CD4-positive, alpha-beta T cell treated with Interleukin-17A for 1 hour (primary cell): ENCODE results near the gene ZNF19.

ENCODE experiments used
- DNase-seq: peaks from one replicate; pipeline ENCODE4 v3.0.0-alpha.2; 2020

The ZNF19 gene

DNA sequence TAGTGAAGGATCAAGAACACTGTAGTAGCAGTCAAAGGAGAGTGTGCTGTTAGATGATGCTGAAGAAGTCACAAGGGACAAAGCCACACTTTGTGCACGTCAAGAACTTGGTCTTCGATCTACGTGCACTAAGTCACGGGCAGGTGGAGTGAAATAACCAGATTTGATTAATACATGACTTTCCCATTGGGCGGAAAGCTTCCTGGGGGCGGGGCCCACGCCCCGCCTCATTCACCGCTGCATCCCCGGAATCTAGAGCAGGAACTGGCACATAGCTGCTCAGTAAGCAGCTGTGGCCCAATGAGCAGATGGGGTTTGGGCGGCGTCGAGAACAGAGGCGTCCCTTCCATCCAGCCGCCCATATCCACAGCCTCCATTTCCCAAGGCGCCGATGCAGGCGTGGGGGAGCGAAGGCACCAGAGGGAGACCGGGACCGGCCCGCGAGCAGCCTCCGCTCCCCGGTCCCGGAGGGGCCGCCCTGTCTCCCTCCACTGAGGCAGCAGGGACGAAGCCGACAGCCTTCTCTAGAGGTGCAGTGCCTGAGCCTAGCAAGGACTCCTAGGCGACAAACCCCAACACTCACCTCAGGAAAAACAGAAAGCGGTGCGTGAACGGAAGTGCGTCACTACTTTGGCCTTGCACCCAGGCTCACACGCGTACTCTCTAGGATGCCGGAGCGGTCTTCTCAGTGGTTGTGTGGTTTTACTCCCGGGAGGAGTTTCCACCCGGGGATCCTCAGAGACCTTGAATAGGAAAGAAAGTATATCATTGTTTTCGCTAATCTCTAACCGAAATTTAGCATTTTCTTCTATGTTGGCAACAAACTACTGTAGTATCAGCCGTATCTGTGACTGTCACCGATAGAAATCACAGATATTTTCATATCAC is 4.9 kb downstream of the ZNF19 start:
- DNase-seq: peak; percentile 89

DNA sequence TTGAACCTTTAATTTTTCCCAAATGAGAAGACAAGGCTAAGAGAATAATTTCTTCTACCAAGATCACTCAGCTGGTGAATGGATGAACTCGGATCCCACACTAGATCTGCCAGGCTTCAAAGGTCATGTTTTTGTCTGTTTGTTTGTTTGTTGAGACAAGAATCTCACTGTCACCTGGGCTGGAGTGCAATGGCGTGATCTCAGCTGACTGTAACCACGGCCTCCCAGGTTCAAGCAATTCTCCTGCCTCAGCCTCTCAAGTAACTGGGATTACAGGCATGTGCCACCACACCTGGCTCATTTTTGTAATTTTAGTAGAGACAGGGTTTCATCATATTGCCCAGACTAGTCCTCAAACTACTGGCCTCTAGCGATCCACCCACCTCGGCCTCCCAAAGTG is 6.6 kb downstream of the ZNF19 start:
- DNase-seq: no peak

DNA sequence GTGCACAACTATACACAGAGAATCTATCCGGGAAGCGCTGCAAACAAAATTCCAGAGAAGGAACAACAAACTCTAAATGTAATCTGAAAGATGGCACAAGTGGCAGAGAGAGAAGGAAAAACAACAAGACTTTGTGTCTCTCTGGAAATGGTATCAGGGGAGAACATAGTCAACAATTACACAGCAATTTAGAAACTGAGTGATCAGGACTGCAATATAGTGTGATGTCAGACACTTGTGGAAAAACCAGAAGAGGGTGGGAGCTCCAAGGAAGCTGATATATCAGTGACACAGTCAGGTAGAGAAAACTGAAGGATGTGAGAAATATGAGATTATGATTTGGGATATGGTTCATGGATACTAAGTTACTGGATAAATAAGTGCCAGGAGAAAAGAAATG is 8.2 kb downstream of the ZNF19 start:
- no peak for DNase-seq

DNA sequence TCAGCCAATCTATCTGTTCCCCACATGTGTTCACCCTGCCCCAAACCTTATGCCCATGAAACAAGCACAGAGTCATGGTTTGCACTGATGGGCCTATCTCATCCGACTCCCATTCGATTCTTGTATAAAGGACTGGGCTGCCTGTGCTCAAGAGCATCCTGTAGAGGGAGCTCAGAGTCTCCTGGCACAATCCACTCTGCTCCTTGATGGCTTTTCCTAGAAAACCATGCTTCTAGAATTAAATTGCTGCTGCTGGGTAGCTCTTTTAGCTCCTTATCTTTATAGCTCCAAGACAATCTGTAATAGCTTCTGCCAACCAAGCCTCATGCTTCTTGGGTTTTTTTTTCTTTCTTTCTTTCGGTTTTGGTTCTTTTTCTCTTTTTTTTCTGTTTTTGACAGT is 9.7 kb downstream of the ZNF19 start:
- DNase-seq: no peak

DNA sequence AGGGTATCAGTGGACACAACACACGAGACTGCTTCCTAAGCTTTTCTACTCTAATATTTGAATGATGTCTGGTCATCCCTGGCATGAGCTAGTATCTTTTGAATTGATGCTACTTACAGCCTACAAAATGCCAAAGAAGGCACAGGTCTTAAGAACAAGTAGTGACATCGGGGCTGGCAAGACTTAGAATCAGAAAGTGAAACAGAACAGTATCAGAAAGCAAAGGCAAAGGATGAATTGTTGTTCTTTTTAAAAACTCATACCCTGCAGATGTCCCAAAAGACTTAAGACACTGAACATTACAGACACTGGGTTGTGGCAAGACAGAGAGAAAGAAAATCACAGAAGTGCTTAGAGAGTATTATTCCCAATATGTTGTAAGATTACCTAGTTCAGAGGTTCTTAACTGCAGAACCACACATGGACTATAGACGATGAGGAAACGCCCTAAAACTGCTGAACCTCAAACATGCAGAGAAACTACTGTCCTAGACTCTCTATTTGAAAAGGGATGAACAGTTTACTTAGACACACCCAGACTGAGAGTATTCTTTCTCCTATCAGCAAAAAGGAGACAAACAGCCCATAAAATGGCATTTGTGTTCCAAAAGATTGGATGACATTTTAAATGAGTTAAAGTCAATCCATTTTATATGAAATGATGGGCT is 12.5 kb downstream of the ZNF19 start:
- no peak for DNase-seq

DNA sequence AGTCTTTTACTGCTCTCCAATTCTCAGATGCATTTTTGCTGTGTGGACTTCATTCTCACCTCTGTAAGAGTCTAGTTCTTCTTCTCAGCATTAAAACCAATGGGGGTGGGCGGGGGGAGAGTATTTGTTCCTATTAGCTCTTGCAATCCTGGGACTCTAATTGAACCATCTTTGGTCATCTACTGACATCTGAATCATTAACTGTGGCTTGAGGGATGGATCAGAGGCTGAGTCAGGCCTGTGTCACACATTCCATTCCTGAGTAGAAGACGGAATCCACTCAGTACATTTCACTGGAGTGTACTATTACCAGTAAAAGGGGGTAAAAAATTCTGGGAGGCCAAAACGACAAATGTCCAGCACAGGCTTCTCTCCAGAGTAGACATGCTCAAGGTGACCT is 14.3 kb downstream of the ZNF19 start:
- DNase-seq: no peak

DNA sequence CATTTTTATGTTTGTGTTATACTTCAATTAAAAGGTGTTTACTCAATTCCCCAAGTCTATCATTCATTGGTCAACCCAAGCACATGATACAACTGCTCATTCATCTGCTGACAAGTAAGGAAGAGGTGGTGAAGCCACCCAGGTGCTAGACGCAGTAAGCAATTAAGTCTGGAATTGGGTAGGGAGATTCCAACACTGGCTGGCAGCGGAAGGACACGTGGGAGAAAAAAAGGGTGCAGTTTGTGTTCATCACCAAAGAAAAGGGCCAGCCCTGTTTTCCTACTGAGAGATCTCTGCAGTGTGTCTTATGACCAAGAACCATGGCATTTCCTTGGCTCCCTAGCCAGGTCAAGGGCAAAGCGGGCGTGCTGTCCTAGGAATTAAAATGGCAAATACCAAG is 15.2 kb downstream of the ZNF19 start:
- DNase-seq: no peak

DNA sequence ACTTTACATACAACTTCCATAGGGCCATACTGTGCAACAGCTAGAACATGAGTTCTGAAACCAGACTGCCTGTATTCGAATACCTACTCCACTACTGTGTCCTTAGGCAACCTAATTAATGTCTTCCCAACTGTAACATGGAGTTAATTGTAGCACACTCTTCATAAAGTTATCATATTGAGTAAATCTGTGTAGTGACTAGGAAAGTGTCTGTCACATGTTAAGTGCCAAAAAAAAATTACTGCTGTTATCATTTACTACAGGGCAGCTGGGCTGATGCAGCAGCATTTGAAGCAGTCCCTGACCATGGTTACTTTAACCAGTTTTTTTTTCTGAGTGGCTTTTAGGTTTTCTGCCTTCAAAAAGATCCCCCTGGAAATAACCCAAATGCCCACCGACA is 16.2 kb downstream of the ZNF19 start:
- no peak for DNase-seq

DNA sequence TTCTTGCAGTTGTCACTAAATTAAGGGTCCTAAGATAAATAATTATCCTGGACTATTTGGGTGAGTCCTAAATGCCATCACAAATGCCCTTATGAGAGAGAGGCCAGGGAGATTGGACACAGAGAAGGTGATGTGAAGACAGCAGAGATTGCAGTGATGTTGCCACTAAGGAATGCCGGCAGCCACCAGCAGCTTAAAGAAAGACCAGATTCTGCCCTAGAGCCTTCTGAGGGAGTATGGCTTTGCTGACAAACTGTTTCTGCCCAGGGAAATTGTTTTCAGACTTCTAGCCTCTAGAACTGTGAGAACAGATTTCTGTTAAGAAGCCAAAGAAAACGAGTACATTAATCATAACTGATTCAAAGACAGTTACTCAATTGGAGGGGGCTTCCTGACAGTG is 17.1 kb downstream of the ZNF19 start:
- no peak for DNase-seq

DNA sequence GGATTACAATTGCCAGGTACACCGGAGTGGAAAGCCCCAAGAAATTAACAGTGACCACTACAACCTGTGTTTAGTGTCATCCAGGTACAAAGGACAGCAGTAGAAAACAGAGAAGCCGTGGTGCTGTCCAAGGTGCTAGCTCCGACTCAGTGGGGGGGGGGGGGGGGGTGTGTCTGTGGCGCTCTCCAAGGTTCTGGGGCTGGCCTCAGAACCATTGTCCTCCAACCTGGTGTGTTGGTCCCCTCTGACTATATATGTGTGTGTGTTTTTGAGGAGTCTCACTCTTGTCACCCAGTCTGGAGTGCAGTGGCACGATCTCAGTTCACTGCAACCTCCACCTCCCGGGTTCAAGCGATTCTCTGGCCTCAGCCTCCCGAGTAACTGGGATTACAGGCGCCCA is 21.3 kb downstream of the ZNF19 start:
- peak; percentile 36 for DNase-seq

DNA sequence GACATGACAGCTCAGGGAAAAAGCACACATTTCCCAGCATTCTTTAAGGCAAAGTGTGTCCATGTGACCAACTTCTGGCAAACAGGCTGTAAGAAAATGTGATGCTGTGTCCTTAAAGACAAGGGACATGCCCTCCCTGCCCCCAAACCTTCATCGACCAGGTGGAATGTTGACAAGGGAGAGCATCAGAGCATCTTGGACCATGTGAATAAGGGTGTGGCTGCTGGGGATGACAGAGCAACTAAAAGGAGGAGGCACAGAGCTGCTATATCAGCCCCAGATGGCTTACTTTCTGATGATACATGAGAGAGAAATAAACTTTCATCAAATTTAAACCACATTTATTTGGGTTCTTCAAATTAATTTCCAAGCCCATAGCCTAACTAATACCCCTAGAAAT is 24.9 kb downstream of the ZNF19 start:
- no peak for DNase-seq

DNA sequence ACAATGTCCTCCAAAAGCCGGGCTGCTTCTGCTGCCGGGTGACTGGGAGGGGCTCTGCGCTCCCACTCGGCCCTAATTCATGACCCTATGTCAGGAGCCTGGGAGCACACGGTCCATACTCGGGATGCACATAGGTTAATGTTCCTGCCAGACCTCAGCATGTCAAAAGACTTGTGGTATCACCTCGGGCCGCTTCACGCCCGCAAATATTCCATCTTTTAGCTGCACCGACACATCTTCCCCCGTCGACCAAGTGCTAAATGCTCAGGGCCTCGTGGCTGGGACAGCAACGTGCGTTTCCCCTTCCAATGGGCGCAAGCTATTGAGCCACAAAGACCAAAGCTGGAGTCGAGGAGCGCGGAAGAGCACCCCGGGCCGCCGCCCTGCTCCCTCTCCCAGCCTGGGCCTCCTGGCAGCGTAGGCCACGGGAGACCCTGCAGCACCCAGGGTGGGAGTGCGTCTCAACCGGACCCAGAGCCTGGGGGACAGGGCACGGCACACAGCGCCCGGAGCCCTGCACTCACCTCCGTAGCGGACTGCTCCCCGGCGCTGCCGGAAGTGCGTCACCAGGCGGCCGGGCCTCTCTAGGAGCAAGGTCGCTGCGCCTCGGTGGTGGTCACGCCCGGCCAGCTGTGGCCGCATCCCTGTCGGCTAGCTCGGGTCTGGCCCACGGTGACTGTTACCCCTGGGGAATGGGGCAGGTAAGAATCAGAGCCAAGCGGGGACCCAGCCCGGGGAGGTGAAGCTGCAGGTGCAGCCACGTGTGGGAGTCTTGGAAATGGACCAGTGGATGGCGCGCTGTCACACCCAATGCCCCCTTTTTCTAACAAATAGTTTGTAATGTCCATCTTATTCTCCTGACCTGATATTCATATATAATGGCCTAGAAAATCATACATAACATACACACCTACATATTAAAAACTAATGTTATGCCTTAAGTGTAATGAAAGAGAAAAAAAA is 27.2 kb downstream of the ZNF19 start, which contains the start of gene ZNF23:
ZNF23 (minus strand) TSS at position 562 of the 963 bp plus-strand sequence. CDS start 5,451 bp downstream, outside the sequence.
- DNase-seq: peak; percentile 82

DNA sequence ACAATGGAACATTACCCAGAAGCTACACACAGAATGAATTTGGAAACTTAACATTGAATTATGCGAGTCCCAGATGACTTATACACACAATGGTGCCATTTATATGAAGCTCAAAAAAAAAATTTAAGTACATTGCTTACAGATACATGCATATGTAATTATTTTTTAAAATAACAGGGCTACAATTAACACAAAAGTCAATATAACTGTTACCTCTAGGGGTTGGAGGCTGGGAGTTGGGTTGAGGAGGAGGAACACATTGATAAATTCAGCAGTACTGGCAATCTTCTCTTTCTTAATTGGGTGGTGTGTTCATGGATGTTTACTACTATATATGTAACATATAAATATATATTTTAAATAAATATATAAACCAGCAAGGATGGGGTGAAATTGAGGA is 28.2 kb downstream of the ZNF19 start:
- no peak for DNase-seq

DNA sequence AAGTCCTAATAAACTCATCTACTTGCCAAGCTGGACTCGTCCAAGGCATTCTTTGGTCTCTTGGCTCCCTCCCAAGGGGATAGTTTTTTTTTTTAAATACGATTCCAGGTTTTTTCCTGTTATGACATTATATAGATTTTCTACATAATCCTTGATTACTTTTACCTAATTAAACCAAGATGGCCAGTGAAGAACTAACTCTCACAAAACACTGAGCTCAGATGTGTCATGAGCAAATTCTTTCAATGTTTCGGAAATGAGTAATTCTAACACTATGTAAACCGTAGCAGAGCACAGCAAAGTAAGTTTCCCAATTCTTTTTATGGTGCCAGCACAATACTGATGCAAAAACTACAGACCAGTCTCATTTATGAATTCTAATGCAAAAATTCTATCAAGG is 28.9 kb downstream of the ZNF19 start:
- no peak for DNase-seq

DNA sequence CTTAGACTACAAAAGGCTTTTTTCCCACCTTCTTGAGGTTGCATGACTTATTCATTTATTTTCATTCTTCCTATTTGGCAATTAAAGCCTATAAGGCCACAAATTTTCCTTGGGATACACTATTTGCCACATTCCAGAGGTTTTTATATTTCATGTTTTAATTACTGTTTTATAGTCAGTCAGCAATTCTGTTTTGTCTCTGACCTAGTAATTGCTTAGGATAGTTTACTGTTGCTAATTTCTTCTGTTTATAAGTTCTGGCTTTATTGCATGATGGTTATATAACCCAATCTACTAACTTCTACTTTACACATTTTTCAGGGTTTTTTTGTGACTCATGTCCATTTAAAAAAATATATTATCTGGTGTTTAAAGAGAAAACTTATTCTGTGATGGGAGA is 29.6 kb downstream of the ZNF19 start:
- no peak for DNase-seq

DNA sequence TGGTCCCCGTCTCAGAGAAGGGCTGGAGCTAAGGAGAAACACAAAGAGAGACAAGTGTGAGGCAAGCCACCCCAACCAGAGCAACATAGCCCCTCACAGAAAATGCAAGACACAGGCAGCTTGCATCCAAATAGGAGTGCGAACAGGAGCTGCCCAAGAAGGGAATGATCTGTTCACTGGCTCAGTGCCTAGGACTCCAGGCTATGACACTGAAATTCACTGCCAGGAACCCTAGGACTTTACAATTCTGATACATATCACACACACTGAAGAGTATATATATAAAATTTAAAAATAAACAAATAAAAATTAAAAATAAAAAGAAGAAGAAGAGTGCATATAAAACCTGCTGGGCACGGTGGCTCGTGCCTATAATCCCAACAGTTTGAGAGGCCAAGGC is 32.3 kb downstream of the ZNF19 start:
- DNase-seq: no peak

DNA sequence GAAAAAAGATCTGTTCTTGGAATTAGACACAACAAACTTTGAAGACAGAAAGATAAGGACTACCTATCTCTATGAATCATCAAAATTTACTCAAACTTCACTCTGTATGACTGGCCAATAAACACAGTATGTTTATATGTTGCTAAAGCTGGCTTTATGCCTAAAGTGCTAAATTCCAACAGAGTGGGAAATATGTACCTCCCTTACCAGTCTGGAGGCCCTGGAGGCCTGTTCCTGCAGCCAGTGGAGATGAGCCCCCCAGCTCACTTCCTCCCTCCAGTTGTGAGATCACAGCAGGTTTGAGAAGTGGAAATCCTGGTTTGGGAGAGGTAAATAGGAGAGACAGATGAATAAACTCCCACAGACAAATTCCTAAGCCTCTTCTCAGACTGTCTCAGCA is 36.1 kb downstream of the ZNF19 start:
- DNase-seq: no peak

DNA sequence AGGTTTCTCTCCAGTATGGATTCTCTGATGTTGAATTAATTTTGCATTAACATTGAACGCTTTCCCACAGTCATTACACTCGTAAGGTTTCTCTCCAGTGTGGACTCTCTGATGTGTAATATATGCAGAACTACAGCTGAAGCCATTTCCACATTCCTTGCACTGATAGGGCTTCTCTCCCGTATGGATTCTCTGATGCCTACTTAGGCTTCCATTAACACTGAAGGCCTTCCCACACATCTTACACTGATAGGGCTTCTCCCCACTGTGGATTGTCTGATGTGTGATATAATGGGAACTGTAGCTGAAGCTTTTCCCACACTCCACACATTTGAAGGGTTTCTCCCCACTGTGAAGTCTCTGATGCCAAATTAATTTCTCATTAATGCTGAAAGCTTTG is 40.1 kb downstream of the ZNF19 start:
- no peak for DNase-seq

DNA sequence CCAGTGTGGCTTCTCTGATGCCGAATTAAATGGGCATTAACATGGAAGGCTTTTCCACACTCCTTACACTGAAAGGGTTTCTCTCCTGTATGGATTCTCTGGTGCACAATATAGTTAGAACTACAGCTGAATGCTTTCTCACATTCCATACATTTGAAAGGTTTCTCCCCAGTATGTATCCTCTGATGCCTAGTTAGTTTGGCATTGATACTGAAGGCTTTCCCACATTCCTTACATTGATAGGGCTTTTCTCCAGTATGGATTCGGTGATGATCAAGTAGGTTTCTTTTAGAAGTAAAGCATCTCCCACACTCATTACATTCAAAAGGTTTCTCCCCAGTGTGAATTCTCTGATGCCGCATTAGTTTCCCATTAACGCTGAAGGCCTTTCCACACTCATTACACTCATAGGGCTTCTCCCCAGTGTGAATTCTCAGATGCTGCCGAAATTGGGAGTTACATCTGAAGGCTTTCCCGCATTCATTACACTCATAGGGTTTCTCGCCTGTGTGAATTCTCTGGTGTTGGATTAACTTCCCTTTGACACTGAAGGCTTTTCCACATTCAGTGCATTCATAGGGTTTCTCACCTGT is 40.8 kb downstream of the ZNF19 start:
- no peak for DNase-seq

DNA sequence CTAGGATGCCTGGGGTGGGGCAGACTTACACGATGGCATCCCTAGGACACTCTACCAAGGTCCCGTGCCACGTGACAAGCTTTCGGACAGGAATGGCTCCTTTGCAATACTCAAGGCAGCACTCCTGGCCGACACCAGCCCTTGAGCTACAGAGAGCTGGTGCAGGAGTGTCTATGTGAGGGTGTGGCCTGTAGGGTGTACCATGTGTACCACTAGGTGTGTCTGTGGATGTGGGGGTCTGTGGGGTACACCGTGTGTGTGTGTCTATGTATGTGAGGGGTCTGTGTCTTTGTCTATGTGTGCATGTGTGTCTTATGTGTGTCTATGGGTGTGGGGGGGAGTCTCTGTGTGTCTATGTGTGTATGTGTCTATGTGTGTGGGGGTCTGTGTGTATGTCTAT is 45.4 kb downstream of the ZNF19 start:
- no peak for DNase-seq

DNA sequence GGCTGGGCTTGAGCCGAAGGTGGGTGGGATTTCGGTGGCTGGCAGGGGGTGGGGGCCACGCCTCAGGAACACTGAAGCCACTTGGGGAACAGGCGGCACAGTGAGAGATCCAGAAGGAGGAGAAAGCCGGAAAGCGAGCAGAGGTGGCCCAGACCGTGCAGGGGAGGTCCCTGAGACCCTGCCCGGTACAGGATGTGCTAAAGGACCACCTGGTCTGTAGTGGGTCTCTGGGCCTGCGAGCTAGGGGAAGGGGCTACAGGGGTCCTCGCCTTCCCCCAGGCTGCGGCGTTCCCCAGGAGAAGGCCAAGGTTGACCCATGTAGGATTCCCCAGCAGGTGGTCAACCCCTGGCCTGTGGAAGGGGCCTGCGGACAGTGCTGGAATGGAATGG is 47.1 kb downstream of the ZNF19 start, which contains the start of gene TLE7:
TLE7 (minus strand) TSS at position 4 of the 390 bp plus-strand sequence. CDS start 8,730 bp downstream, outside the sequence.
- no peak for DNase-seq

DNA sequence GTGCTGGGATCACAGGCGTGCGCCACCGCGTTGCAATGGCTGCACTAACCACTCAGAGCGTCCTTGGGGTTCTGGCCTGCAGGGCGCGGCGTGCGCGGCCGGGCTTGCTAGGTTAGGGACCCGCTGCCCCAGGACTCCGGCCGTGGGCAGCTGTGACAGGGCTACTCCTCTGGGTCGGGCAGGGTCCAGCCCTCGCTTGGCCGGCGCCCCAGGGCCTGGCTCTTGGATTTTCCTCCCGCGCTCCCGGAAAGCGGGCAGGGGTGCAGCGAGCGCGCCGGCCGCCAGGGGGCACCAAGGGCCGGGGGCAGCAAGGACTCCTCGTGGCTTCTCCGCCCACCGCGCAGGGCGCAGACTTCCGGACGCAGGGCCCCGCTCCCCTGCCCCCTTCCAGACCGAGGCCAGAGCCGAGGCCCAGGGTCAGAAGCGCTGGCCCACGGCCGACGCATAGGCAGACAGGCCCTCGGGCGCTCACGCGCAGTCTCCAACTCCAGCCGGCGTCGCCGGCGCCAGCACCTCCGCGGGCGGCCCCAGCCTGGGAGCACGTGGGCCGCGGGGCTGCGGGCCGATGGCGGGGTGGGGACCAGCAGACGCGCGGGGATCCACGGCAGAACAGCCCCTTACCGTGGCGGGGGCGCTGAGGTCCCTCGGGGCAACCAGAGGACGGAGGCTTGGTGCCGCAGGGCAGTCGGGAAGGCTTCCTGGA is 47.6 kb downstream of the ZNF19 start:
- DNase-seq: peak; percentile 10
